ENCODE measurements around the gene NTN3.

The NTN3 gene

GRCh38 chr16:2489581-2489980, 18.5 kb downstream of the NTN3 start:
- Mint-ChIP-seq H3K4me3 (no peak overlapping the region), H3K27ac (no peak overlapping the region), H3K27me3 (no peaks in the 10 kb centered on the region), H3K36me3 (no peaks in the 10 kb centered on the region), H3K4me1 (peaks cover 19% of the 10 kb centered on the region), H3K9me3 (no peaks in the 10 kb centered on the region)
- ATAC-seq: no peak

GRCh38 chr16:2490190-2491105, 19.4 kb downstream of the NTN3 start:
- no peak for ATAC-seq
- H3K4me1 Mint-ChIP-seq: peaks cover 19% of the 10 kb centered on the region
- no peaks in the 10 kb centered on the region for H3K36me3 Mint-ChIP-seq
- H3K27me3 Mint-ChIP-seq: no peaks in the 10 kb centered on the region
- H3K4me3 Mint-ChIP-seq: no peak overlapping the region
- H3K27ac Mint-ChIP-seq: no peak overlapping the region
- no peaks in the 10 kb centered on the region for H3K9me3 Mint-ChIP-seq

GRCh38 chr16:2492292-2492691, 21.2 kb downstream of the NTN3 start:
- Mint-ChIP-seq H3K27ac (no peak overlapping the region), H3K27me3 (no peaks in the 10 kb centered on the region), H3K4me3 (no peak overlapping the region), H3K36me3 (peaks cover under 1% of the 10 kb centered on the region), H3K9me3 (no peaks in the 10 kb centered on the region), H3K4me1 (peaks cover 7% of the 10 kb centered on the region)
- no peak for ATAC-seq

- Mint-ChIP-seq H3K27ac (no peak overlapping the region), H3K4me3 (no peak overlapping the region), H3K36me3 (peaks cover 10% of the 10 kb centered on the region), H3K27me3 (no peaks in the 10 kb centered on the region), H3K9me3 (no peaks in the 10 kb centered on the region), H3K4me1 (no peaks in the 10 kb centered on the region)
- ATAC-seq: no peak
These were observed 22.5 kb downstream of the NTN3 start for GRCh38 chr16:2493605-2494004.

- H3K4me3 Mint-ChIP-seq: no peak overlapping the region
- no peaks in the 10 kb centered on the region for H3K4me1 Mint-ChIP-seq
- ATAC-seq: no peak
- no peaks in the 10 kb centered on the region for H3K27me3 Mint-ChIP-seq
- H3K36me3 Mint-ChIP-seq: peaks cover 10% of the 10 kb centered on the region
- no peak overlapping the region for H3K27ac Mint-ChIP-seq
- no peaks in the 10 kb centered on the region for H3K9me3 Mint-ChIP-seq
These were observed 23.5 kb downstream of the NTN3 start for GRCh38 chr16:2494616-2495015.

- Mint-ChIP-seq H3K36me3 (peaks cover 10% of the 10 kb centered on the region), H3K4me3 (no peak overlapping the region), H3K9me3 (no peaks in the 10 kb centered on the region), H3K4me1 (no peaks in the 10 kb centered on the region), H3K27ac (no peak overlapping the region), H3K27me3 (no peaks in the 10 kb centered on the region)
- ATAC-seq: no peak
These were observed 23.9 kb downstream of the NTN3 start for GRCh38 chr16:2495041-2495440.

- no peaks in the 10 kb centered on the region for H3K4me1 Mint-ChIP-seq
- no peak overlapping the region for H3K27ac Mint-ChIP-seq
- no peaks in the 10 kb centered on the region for H3K27me3 Mint-ChIP-seq
- no peaks in the 10 kb centered on the region for H3K9me3 Mint-ChIP-seq
- no peak overlapping the region for H3K4me3 Mint-ChIP-seq
- ATAC-seq: no peak
- peaks cover 10% of the 10 kb centered on the region for H3K36me3 Mint-ChIP-seq
These were observed 25.4 kb downstream of the NTN3 start for GRCh38 chr16:2496223-2497115.

- H3K9me3 Mint-ChIP-seq: no peaks in the 10 kb centered on the region
- H3K36me3 Mint-ChIP-seq: peaks cover 10% of the 10 kb centered on the region
- H3K27me3 Mint-ChIP-seq: no peaks in the 10 kb centered on the region
- H3K4me1 Mint-ChIP-seq: peaks cover 5% of the 10 kb centered on the region
- ATAC-seq: no peak
- H3K4me3 Mint-ChIP-seq: no peak overlapping the region
- H3K27ac Mint-ChIP-seq: no peak overlapping the region
These were observed 26.1 kb downstream of the NTN3 start for GRCh38 chr16:2497116-2497630.

GRCh38 chr16:2497695-2498484, 26.8 kb downstream of the NTN3 start:
- Mint-ChIP-seq H3K36me3 (peaks cover 10% of the 10 kb centered on the region), H3K4me1 (peaks cover 5% of the 10 kb centered on the region), H3K27ac (no peak overlapping the region), H3K4me3 (no peak overlapping the region), H3K9me3 (no peaks in the 10 kb centered on the region), H3K27me3 (no peaks in the 10 kb centered on the region)
- no peak for ATAC-seq

- H3K4me1 Mint-ChIP-seq: peaks cover 5% of the 10 kb centered on the region
- H3K36me3 Mint-ChIP-seq: peaks cover 10% of the 10 kb centered on the region
- ATAC-seq: no peak
- H3K27me3 Mint-ChIP-seq: no peaks in the 10 kb centered on the region
- no peak overlapping the region for H3K4me3 Mint-ChIP-seq
- H3K9me3 Mint-ChIP-seq: no peaks in the 10 kb centered on the region
- H3K27ac Mint-ChIP-seq: no peak overlapping the region
These were observed 27.6 kb downstream of the NTN3 start for GRCh38 chr16:2498531-2499253.

GRCh38 chr16:2499454-2499853, 28.4 kb downstream of the NTN3 start:
- H3K9me3 Mint-ChIP-seq: no peaks in the 10 kb centered on the region
- no peak overlapping the region for H3K27ac Mint-ChIP-seq
- no peak overlapping the region for H3K4me3 Mint-ChIP-seq
- ATAC-seq: no peak
- H3K36me3 Mint-ChIP-seq: peaks cover 10% of the 10 kb centered on the region
- peaks cover 5% of the 10 kb centered on the region for H3K4me1 Mint-ChIP-seq
- H3K27me3 Mint-ChIP-seq: no peaks in the 10 kb centered on the region

GRCh38 chr16:2499890-2500429, 28.9 kb downstream of the NTN3 start:
- Mint-ChIP-seq H3K4me1 (peaks cover 5% of the 10 kb centered on the region), H3K27ac (no peak overlapping the region), H3K27me3 (no peaks in the 10 kb centered on the region), H3K36me3 (peaks cover 10% of the 10 kb centered on the region), H3K4me3 (no peak overlapping the region), H3K9me3 (no peaks in the 10 kb centered on the region)
- ATAC-seq: no peak

GRCh38 chr16:2500430-2500917, 29.4 kb downstream of the NTN3 start:
- Mint-ChIP-seq H3K4me1 (peaks cover 5% of the 10 kb centered on the region), H3K27ac (no peak overlapping the region), H3K27me3 (no peaks in the 10 kb centered on the region), H3K36me3 (peaks cover 10% of the 10 kb centered on the region), H3K9me3 (no peaks in the 10 kb centered on the region), H3K4me3 (no peak overlapping the region)
- no peak for ATAC-seq
